Measurements from ENCODE around the gene LRCOL1. TPM values are rescaled to one million over a fixed set of nuclear protein-coding genes. Genes with fewer than 3 reads are reported as not detected.

Gene LRCOL1
- 0.16 TPM in 1 of 2 replicates, not detected in the other for total RNA-seq

GRCh38 chr12:132610051-132610759, at the start of gene LRCOL1:
Gene LRCOL1 (minus strand): TSS chr12:132610582. CDS start chr12:132606251, 4,331 bp downstream.

GRCh38 chr12:132618683-132619043, 8.3 kb upstream of the LRCOL1 start, which contains the start of gene P2RX2:
Gene P2RX2 (plus strand): TSS chr12:132618776. CDS start chr12:132618817, 41 bp downstream.

Other genes with a start within 250 kb of the LRCOL1 start
- 0.69 and 0.79 TPM in 2 replicates for gene FBRSL1, start 120.4 kb downstream of the LRCOL1 start, total RNA-seq
- 0.16 and 0.26 TPM in 2 replicates for gene P2RX2, start 8.2 kb upstream of the LRCOL1 start, total RNA-seq
- 13.9 and 14.8 TPM in 2 replicates for gene POLE, start 76.8 kb upstream of the LRCOL1 start, total RNA-seq
- gene PXMP2, start 77.0 kb upstream of the LRCOL1 start, total RNA-seq, result 16.4 and 16.7 TPM in 2 replicates
- gene PGAM5, start 100.3 kb upstream of the LRCOL1 start, total RNA-seq, result 12.3 and 14.0 TPM in 2 replicates
- 44.4 and 66.4 TPM in 2 replicates for gene ANKLE2, start 151.2 kb upstream of the LRCOL1 start, total RNA-seq
- gene GOLGA3, start 218.3 kb upstream of the LRCOL1 start, total RNA-seq, result 73.9 and 109 TPM in 2 replicates

Data from bronchial smooth muscle cell (primary cell).